GM19351 (cell line): ENCODE measurements around the gene SPAG7.

ENCODE experiments used
- ATAC-seq: cut with Tn5 transposase; IDR thresholded peaks from one replicate; pipeline ENCODE4 v1.9.1; 2021; ENCODE audit warnings: mild to moderate bottlenecking, moderate library complexity; ENCODE audit not compliant: unreplicated experiment

The SPAG7 gene

DNA sequence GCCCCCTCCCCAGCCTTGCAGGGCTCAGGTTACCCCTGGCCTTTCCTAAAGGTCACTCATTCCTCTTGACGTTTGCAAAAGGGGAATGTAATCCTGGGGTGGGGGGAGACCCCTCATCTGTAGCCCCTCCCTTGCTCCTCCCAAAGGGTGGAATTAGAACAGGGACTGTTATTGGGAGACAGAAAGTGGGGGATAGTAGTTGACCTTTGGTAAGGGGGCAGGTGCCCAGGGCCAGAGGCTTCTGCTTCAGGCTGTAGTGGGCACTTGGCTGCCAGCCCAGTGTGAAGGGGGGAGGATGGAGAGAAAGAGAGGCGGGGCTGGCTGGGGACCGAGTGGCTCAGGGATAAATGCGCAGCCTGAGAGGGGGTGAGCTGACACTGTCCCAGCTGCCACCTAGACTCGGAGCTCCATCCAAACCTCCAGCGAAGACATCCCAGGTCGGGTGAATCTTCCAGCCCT is 16.8 kb downstream of the SPAG7 start, which contains the start of gene ENO3:
ENO3 (plus strand) TSS at position 374 of the 459 bp plus-strand sequence. CDS start 711 bp downstream, outside the sequence.
- no peak for ATAC-seq

DNA sequence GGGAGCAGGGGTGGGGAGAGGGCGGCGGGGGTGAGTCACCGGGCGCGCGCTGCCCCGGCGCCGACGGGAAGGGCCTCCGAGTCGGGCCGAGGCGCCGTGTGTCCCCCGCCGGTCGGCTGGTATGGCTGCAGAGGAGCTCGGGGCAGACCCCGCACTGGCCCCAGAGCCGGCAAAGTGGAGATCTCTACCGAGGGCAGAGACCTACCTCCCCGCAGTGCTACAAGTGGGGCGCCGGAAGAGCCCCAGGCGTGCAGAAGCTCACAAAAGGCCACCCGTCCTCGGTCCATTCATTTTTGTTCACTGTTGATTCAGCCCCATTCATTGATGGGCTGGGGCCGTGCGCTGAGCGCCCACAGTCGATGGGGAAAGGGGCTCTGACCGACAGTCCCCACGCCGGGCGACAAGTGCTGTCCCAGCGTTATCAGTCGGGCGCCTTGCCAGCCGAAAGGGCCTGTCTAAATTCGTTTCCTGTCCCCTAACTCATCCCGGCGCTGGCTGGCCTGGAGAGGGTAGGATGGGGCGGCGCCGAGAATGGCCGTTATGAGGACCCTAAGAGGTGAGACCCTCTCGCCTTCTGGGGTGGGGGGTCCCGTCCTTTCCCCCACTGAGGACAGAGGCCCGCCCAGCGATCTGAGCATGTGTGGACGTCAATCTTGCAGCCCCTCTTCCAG is 17.4 kb downstream of the SPAG7 start:
- ATAC-seq: no peak

DNA sequence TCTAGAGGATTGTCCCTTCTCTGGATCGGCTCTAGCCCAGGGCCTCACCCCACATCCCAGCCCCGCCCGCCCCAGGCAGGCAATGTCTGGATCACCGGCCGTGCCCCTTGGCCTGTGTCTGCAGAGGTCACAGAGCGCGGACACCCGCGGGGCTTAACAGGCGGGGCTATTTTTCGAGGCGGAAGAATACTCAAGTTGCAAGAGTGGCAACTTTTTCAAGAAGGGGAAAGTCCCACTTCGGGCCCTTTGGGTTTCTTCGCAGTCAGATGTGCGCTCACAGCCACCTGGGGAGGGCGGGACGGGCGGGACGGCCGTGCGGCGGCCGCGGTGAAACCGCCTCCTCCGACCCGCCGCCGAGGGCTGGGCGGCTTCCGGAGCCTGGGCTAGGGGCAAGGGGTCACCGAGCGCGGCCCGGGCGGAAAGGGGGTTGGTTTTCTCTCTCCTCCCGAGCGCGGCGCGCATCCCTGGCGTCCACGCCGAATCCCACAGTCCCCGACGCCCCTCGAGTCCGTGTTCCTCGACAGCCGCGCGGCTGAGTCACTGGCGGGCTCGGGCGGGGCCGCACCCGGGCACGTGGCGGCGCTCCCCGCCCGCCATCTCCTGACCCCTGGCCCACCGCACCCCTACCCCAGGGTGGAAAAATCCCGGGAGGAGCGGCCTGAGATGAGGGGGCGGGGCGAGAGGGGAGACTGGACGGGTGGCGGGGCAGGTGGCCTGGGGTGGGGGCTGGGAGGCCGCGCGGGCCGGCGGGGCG is 18.1 kb downstream of the SPAG7 start:
- peak; percentile 31 for ATAC-seq

DNA sequence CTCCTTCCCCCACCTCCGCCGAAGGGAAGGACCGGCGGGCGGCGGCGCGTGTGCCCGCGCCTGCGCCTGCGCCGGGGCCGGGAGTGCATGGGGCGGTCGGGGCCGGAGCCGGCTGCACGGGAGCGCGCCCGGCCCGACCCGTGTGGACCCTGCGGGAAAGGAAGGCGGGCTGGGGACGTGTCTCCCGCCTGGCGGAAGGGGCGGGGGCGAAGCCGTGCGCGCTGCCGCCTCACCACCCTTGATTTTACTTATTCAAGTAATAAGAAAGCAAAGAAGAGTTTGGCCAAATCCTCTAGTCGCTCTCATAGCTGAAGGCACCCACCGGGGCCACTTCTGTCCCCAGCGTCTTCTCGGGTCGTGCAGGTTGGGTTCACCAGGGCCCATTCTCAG is 18.7 kb downstream of the SPAG7 start:
- ATAC-seq: peak; percentile 30

DNA sequence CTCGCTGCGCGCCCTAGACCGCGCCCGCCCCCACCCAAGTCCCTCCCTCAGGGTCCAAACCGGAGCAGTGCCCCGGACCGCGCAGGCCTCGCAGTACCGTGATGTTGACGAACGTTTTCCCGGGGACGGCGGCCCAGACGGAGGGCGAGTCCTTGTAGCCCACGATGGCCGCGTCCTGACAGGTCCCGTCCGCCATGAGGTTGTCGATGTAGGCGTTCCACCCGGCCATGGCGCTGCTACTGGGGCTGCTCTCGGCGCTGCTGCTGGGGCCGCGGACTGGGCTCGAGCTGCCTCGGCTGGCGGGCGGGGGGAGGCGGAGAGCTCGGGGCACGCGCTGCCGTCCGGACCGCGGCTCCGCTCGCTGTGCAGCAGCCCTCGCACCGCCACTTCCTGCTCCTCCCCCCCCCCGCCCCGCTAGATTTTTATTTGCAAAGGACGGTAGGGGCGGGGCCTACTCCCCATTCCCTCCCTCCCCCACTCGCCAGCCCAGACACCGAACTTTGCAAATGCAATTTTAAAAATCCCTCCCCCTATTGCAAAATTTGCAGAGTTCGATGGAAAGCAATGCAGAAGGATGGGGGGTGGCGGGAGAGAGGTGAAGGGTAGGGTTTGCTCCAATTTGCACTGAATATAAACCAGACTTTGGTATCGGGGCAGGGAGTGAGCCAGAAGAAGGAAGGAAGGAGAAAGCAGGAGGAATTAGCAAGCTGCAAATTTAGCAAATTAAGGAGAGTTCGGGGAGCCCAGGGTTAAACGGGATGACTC is 19.3 kb downstream of the SPAG7 start, which contains the start of gene PFN1:
PFN1 (minus strand) TSS at position 365 of the 765 bp plus-strand sequence; CDS start at position 229, 136 bp downstream.
- ATAC-seq: no peak

DNA sequence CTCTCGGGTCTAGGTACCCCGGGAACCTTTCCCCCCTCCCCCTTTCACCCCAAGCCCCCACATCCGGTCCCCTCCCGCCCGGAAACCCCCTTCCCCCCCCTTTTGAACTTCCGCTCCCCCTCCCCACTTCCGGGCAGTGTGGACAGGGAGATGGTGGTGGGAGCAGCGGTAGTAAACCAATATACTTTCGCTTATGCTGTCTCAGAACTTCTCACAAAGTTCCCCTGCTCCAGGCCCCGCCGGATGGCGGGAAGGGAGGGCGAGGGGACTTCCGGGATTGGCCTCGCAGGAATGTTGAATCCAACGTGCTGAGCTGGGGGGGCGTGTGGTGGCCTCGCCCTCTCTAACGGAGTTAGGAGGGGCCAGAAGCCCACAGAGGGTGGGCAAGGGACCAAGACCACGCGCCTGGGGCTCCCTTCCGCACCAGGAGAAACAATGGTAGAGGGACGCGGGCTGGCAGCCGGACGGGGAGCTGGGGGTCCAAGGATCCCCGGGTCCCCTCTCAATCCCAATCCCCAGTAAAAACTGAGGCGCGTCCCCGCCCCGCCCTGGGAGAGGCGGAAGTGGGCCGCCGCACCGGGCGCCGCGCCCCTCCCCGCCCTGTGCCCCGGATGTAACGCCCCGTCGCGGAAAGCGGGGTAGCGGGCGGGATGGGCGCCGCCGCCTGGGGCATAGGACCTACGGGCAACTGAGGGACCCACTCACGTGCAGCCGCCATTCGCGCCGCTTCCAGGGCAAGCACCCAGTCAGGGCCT is 20.0 kb downstream of the SPAG7 start:
- ATAC-seq: no peak

DNA sequence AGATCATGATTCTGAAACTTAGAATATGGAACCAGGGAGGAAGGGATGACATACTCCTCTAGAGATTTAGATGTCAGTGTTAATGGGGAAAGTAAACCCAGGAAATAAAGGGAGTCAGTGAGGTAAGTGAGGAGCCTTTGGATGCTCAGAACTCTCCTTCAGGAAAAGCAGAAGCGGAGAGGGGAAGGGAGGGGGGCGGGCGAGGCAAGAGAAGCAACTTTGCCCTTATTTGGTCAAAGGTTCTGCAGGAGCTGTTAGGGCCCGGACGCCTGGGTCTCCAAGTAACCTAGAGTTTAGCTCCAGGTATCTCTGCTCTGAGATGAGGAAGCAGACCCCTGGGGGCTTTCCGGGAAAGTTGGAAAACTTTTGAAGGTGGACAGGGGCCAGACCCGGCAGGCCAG is 20.6 kb downstream of the SPAG7 start:
- ATAC-seq: no peak

DNA sequence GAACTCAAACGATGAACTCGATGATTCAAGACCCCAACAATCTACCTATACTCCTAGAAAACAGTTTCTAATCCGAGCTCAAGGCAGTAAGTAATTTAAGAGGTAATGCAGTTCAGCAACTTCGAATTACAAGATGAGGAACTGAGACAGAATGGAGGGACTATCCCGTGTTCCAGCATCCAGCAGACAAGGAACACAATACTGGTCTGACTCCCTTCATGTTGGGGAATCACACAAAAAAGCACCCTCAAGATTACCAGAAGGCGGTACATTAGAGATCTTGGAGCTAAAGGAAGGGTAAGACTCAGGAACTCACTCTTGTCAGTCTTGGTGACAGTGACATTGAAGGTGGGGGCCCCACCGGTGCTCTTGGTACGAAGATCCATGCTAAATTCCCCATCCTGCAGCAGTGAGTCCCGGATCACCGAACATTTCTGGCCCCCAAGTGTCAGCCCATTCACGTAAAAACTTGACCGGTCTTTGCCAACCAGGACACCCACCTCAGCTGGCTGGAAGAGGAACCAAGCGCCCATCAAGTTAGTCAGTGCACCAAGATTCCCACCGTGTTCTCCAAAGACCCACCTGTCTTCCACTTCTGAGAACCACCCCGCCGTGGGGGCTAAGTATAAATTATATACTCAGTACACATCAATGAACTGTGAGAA is 21.2 kb downstream of the SPAG7 start:
- no peak for ATAC-seq

DNA sequence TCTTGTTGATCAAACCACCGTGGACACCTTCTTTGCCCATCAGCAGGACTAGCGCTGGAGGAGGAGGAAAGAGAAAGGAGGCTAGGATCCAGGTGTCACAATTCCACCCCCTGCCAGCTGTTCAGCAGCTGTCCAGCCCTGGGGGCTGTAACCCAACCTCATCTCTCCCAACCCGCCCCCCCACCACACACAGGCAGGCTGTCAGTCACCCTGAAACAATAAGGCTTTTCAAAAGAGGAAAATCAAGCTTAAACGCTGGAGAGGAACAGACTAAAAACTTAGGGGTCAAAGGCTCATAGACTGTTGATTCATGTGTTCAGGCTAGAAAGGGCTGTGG is 21.7 kb downstream of the SPAG7 start:
- ATAC-seq: no peak

DNA sequence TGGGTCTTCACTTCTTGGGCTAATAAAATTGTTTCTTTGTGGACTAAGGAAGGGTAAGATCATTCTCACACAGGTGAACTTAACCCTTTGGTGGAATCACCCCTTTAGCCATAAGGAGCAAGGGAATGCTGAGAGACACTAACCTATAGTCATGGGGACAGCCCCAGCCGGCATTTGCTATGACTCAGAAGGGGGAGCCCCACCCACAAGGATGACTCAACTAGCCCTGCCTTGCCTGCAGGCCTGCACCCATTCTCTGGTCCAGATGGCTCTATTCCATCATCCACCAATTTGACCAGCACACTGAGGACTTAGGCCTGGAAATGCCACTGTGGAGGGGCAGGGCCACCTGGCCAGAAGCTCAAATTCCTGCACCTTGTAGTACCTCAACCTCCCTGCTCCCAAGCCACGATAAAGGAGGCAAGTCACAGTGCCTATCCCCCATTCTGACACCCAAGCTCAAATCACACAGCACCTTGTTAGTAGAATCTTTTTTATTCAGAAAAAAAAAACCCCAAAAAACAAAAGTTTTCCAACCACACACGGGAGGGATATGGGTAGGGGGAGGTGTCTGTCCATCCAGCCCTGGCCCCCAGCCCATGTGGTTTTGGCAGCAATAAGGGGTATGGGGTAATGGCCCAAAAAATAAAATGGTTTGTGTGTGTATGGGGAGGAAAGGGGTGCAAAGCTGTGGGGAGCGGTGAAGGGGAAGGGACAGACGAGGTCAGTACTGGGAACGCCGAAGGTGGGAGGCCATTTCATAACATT is 22.3 kb downstream of the SPAG7 start:
- ATAC-seq: no peak

DNA sequence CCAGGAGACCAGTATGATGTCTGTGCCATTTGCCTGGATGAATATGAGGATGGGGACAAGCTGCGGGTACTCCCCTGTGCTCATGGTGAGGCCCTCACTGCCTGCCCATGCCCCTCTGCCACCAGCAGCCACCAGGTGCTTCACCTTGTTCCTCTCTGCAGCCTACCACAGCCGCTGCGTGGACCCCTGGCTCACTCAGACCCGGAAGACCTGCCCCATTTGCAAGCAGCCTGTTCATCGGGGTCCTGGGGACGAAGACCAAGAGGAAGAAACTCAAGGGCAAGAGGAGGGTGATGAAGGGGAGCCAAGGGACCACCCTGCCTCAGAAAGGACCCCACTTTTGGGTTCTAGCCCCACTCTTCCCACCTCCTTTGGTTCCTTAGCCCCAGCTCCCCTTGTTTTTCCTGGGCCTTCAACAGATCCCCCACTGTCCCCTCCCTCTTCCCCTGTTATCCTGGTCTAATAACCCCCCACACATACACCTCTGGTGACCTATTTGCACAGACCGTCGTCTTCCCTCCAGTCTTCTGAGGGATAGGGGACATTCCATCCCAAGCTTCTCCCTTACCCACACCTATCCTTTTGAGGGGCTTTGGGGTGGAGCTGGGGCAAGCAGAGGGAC is 23.0 kb downstream of the SPAG7 start:
- no peak for ATAC-seq

DNA sequence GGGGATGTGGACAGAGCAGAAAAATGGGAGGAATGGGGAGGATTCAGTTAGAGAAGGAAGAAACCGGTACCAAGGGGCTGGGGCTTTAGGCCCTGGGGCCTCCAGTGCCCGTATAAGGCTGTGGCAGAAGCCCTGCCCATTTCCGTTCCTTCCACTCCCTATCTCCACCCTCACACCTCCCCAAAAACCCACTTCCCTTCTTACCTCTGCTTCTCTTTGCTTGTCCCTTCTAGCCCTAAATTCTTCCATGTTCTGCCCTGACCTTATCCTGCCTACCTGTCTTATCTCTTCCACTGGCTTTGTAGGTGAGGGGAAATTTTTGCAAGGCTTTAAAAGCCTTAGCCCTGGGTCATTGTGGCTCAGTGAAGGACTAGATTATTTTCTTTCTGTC is 23.5 kb downstream of the SPAG7 start:
- no peak for ATAC-seq

DNA sequence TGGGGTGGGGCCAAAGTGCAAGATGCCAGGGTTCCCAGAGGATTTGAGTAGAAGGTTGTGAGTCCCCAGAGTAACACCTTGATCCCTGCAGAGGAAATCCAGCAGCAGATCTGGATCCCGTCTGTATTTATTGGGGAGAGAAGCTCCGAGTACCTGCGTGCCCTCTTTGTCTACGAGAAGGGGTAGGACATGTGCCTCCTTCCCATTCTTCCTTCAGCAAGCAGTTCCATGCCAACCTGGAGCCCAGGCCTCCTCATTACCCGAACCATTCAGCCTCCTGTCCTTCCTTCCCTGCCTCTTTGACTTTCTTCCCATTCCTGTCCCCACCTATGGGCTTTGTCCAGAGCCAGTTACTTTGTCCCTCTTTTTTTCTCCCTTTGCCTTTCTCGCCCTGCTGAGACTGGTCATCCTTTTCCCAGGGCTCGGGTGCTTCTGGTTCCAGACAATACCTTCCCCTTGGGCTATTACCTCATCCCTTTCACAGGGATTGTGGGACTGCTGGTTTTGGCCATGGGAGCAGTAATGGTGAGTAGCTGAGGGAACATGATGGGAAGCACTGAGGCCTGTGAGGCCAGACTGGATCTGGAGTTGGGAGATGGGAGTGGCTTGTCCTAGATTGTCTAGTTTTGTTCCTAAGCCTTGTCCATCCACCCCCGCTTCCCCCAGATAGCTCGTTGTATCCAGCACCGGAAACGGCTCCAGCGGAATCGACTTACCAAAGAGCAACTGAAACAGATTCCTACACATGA is 24.7 kb downstream of the SPAG7 start:
- no peak for ATAC-seq

DNA sequence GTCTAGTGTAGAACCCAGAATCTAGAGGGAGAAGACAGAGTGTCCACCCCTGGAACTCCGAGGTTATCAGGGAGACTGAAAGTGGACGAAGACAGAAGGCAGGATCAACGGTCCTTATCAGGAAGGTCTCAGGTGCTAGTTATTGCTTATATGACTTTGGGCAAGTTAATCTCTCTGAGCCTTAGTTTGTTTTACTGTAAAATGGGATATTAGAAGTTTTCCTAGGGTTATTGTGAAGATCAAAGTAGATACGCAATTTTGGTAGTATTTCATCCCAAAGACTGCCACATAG is 26.4 kb downstream of the SPAG7 start:
- ATAC-seq: no peak

DNA sequence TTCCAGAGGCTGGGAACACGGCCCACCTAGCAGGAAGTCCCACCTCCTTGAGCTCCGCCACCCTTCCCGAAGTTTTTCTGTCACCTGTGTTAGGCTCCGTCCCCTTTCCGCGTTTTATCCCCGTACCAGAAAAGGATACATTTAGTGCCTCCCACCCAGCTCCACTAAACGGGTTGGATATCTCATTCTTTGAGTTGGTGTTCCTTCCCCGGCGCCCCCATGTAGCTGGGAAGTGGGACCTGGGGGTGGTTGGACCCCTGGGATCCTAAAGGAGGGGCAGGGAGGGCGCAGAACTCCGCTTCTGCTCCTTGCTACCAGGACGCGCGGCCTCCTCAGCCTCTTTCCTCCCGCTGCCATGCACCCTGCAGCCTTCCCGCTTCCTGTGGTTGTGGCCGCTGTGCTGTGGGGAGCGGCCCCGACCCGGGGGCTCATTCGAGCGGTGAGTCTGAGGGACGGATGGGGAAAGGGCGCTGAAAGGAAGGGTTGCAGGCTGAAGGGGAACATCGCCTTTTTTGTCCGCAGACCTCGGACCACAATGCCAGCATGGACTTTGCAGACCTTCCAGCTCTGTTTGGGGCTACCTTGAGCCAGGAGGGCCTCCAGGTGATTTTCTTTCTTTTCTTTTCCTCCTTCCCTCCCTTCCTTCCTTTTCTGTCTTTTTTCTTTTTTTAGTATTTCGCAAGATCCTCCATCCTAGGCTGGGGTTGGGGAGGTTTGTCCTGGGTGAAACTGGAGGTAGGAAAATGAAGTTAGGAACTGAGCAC is 26.9 kb downstream of the SPAG7 start:
- ATAC-seq: no peak

DNA sequence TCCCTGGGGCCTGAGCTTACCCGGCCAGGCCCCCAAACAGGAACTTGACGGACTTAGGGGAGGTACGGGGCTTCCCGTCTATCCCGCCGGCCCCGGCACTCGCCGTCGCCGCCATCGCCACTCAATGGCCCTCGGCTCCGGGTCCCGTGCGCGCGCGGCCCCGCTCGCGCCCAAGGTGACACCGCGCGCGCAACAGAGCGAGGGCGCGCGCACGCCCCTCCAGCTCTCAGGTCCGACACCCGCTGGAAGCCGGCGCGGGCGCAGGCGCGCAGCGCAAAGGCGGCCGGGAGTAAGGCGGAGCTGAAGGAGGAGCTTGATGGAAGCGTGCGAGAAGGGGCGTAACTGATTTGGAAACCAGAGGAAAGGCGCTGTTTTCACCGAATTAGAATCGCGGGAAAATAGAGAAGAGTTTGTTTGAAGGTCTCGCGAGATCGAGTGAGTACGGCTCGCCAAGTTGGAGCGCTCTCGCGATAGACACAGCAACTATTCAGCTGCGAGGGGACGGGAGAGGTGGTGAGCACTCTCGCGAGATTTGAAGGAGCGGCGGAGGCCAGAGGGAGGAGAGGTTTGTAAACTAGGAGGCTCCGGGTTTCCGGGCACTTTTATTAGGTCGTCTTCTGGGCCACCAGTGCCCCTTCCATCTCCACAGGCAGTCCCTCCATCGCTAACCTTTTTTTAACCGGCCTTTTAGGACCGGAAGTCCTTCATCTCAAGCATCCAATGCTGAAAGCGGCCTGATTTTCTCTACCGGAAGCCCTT is 27.6 kb downstream of the SPAG7 start, which contains the start of the genes RNF167 and SLC25A11:
RNF167 (plus strand) TSS at position 473 of the 759 bp plus-strand sequence. CDS start 642 bp downstream, outside the sequence.
SLC25A11 (minus strand) TSS at position 251 of the 759 bp plus-strand sequence; CDS start at position 115, 136 bp downstream.
- ATAC-seq: peak; percentile 79

DNA sequence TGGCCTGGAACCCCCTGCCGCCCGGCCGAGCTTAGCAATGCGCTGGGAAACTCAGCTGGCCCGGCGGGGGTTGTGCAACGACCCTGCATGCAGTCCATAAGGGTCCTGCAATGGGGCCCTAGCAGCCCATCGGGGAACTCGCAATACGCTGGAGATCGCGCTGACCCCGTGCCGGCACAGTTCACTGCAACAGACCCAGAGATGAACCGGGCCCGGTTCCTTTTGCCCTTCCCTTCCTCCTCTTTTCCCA is 28.1 kb downstream of the SPAG7 start:
- peak; percentile 2 for ATAC-seq
